M059J (cell line): Measurements from ENCODE around the gene ZNF407. TPM values are rescaled to one million over a fixed set of nuclear protein-coding genes. Genes with fewer than 3 reads are reported as not detected.

Experiments
- DNase-seq: peaks from one replicate; pipeline ENCODE4 v3.0.0-alpha.2; 2012; ENCODE audit warnings: low read depth
- total RNA-seq: library from RNA; depleted of rRNA; stranded (reverse); fragments of >200 nt; shearing (Covaris generic); gene quantifications from 2 replicates; pipeline ENCODE4 v1.2.3, GENCODE V29; 2014

The ZNF407 gene
- total RNA-seq, 1 experiment from 2014 or later: 5.9 TPM

DNA sequence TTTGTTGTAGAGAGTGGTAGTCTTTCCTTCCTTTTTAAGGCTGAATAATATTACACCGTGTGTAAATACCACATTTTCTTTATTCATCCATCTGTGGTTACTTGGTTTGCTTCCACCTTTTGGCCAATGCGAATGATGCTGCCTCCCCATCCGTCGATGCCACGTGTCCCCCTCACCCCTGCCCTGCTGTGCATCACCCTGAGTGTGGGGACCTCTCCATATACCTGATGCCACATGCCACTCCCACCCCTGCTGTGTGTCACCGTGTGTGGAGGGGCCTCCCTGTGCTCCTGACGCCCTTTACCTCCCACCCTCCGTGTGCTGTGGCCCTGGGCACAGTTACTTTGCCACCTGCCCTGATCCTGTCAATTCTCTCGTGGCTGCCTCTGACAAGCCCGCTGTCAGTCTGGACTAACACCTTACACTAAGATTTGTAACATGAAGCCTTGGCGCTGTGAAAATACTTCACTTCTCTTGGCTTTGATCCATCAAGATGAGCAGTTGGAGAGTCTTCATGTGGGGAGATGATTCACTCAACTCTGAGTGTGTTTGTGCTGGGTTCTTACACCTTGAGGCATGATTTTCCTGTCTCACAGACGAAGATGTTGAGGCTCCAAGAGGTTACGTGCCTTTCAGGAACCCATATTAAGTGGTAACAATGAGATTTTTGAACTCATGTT, 234.0 kb downstream of the ZNF407 start:
- DNase-seq: peak; percentile 47

DNA sequence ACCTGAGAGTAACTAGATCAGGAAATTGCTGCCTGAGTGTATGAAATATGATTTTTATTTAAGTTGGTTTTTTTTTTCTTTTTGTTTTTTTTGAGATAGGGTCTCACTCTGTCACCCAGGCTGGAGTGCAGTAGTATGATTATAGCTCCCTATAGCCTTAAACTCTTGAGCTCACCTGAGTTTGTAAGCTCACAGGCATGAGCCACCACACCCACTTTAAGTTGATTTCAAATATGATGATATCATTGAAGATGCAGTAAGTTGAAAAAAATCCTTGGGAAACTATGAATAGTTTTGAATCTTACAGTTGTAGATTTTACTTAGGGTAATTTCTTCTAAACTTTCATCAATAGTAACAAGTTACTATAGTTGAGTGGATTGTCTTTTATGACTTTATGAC, 234.7 kb downstream of the ZNF407 start:
- no peak for DNase-seq

DNA sequence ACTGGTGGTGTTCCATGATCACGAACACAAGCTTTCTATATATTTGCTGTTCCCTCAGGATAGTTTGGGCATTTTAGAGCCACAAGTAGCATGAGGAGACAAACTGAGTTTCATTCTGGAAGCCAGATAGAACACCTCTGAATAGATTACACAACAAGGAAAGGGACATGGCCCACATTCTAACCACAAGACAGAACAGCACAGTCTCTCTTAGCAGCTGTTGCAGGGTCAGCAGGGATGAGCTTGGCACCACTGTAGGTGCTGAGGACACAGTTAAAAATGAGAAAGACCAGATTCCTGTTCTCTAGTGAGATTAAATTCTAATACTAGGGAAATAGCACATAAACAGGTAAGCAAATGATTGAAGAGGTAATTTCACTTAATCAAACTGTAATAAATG, 235.3 kb downstream of the ZNF407 start:
- DNase-seq: no peak

DNA sequence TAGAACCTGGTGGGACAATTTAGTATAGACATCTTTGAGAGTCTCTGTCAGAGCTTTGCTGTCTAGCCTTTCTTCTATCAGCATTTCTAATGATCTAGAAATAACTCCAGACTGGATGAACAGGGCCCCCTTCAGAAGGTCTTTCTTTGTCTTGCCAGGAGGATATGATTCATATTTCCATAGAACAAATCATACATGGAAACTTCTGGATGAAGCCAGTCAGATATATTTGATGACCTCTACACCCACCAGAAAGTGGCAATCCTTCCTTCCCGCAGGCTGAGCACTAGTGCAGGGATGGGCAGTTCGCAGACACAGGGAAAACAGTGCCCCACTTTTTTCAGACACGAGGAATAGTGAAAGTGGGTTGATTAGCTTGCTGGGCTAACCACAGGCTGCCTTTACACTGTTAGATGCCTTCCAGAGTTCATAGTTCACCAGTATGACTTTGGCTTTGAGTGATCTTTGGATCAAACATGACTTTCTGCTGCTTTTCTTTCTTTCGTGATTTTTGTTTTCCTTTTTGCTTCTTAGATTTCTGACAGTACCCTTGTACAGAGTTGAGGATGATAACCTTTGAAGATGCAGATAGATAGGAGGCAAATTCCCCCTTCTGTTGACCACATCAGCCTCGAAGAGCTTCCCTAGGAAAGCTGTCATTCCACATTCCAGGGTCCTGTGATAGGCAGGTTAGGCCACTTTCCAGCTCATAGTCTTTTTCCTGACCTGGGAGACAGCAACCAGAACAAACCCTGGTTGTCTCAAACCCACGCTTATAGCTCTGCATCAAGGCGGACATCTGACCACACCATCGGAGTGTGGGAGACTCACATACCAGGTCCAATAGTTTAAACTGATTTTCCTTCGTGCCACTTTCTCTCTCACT, 237.0 kb downstream of the ZNF407 start:
- no peak for DNase-seq

DNA sequence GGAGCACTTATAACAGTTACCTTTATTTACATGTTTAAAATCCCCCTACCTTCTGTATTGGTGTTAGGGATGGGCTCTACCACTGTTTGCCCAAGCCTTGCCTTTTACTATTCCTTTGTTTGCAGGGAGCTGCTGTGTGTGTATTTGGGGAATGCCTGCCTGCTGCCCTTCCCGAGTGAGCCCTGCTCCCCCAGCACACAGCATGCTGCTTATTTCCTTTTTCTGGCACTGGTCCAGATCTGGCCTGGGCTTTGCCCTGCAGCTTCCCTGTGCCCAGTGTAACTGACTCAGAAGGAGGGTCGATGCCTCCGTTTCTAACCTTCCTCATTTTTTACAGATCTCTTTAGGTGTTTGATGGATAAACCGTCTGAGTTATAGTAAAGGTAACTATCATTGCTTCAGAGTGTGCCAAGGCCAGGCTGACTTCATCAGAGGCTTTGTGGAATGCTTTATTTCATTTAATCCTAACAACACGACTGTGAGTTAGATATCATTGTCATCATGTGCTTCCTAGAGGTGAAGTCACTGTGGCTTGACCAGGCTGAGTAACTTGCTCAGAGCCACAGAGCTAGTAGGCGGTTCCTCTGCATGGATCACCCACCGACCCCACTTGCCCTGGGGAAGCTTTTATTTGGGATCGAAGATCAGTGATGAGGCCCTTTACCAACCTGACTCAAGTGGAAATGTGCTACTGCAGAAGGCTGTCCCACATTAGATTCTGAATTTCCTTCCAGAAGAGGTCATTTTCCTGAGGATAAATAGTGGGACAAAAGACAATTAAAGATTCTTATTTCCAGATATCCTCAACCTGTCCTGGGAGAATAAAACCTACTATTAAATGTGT, 238.8 kb downstream of the ZNF407 start:
- peak; percentile 49 for DNase-seq

DNA sequence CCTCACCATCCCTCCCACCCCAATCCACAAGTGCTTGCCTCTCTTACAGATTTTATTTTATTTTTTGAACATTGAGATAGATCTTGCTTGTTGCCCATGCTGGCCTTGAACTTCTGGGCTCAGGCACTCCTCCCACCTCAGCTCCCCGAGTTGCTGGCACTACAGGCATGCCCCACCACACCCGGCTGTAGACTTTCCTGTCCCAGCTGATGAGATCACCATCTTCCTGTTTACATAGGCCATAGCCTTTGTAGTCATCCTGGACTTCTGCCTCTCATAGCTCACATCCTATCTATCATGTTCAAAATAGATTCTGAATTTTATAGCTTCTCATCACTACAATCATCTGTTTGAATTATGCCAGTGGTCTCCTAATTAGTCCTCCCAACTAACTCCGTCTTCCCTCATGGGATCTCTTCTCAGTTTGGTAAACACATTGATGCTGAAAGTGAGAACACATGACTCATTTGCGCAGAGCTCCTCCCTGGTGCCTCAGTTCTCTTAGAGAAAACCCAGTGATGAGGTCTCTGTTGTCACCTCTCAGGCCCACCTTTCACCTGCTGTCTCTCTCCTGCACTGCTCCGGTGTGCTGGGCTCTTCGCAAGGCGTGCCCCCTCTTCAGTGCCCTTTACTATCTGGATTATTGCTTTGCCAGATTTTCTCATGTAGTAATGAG, 243.0 kb downstream of the ZNF407 start:
- DNase-seq: peak; percentile 82

DNA sequence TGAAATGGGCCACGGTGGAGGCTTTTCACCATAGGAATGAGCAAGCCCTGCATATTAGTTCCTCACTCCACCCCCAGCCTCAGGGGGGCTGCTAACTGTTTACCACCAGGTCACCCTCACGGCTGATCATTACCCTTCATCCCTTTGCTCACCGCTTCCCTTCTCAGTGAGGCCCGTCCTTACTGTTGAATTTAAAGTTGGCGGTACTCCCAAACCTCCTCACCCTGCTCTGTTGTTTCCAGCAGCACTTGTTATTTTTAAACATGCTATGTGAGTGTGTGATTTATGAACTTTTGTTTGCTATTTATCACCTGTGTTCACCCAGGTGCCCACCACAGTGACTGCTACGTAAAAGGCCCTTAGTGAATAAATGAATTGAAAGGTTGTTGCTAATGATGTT, 243.6 kb downstream of the ZNF407 start:
- DNase-seq: no peak

DNA sequence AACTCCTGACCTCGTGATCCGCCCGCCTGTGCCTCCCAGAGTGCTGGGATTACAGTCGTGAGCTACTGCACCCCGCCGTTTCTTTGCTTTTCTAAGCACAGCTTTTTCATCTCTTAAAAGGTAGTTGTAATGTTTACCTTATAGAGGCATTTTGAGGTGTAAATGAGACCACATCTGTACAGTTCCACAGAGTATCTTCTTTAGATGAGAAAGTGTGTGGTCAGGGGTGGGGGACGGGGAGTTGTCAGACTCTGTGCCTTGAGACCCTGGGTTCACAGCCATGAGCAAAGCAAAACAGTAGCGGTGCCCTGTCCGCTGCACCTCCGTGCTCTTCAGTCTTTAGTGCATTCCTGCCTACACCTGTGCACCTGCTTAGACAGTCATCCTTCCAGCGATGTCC, 251.6 kb downstream of the ZNF407 start:
- no peak for DNase-seq

DNA sequence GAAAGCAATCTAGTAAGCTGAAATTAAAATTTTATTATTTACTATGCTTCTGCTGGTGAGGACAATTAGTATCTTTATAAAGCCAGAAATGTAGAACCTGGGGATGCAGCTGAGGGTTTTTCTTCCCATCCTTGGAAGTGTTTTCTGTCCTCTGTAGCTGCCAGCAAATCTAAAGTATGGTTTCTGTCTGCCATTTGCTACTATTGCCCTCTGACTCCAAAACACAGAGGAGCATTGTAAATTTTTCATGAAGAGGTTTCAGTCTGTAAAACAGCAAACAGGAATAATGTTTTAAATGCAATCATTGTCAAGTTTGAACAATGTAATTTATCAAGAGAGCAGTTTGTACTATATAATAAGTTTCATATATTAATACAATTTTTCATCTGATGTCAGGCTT, 258.8 kb downstream of the ZNF407 start:
- DNase-seq: no peak

DNA sequence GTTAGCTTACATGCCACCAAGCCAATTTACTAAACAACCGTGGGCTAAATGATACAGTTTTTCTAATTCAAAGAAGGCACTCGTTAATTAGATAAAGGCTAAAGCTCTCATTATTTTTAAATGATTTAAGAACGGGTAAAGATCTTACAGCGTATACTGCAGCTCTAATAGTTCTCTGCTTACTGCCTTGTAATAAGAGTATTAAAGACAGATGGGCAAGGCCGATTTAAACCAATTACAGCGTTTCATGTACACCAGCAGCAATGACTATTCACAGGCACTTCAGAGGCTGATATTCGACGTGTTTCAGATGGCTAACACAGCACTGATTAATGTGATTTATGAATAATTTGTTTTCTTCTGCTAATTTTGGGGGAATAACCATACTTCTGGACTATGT, 259.3 kb downstream of the ZNF407 start:
- no peak for DNase-seq

DNA sequence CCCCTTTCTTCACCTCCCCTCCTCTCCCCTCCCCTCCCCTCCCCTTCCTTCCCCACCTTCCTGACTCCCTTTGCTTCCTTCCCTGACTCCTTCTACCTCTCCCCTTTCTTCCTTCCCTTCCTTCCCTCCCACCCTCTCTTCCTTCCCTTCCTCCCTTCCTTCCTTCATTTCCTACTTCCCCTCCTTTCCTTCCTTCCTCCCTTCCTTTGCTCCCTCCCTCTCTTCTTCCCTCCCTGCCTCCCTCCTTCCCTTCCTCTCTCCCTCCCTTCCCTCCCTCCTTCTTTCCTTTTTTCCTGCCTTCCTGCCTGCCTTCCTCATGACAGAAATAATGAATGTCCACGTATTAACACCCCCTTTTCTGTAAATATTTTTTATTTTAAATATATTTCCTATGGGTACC, 260.2 kb downstream of the ZNF407 start:
- DNase-seq: no peak

DNA sequence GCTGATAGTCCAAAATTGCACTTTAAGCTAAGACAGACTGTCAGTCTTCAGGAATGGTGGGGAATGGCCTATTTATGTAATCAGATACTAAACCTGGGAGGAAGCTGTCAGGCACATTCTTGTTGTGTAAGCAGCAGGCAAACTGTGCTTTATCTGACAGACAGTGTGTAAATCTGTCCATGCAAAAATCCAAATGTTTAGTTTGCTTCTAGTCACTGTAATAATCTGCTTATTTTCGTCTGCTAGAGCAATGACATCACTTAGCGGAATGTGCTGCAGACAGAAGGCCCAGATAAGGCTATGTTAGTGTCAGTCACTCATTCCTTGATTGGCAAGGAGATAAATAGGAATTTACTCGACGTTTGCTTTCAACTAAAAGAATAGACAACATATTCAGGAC, 263.5 kb downstream of the ZNF407 start:
- DNase-seq: peak; percentile 7

DNA sequence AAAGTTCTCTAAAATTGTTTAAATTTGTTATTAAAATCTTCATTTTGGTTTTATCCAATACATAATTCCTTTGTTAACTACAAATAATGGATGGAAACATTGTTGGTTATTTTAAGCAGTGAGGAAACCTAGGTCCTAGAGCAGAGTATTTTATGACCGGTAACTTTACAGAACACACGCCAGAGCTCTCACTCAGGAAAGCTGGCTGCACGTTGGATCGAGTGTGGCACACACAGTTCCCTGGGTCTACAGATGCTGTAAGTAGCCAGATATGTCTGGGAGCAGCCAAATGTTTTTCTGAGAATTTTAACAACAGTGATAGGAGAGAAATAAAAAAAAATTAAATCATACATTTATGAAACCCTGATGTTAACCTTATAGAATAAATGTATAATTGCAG, 264.4 kb downstream of the ZNF407 start:
- DNase-seq: no peak

DNA sequence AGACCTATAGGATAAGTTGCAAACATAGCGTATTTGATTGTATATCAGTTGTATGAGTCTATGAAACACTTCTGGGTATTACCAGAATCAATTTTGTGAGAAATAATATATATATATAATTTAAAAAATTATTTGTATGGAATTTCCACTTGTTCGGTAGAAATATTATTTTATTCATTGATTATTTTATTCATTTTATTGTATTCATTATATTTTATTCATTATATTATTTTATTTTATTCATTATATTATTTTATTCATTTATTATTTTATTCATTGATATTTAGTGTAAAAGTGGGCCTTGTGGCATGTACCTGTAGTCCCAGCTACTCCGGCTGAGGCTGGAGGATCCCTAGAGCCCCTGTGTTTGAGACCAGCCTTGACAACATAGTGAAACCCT, 268.9 kb downstream of the ZNF407 start:
- DNase-seq: no peak

DNA sequence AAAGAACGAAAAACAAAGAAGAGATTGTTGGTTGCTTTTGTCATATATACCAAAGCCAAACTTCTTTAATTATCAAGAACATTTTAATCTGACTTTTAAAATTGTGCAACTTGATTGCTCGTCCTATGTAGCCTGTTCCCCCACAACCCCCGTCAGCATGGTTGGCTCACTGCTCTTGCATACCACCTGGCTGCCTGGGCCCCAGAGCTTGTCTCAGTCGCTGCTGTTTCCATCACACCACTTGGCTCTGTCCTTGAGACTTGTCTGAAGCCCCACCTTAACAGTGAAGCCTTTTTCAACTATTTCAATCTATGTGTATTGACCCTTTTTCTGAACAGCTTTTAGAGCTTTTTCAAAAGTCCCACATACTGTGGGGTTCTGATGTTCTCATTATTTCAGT, 270.8 kb downstream of the ZNF407 start:
- DNase-seq: no peak

DNA sequence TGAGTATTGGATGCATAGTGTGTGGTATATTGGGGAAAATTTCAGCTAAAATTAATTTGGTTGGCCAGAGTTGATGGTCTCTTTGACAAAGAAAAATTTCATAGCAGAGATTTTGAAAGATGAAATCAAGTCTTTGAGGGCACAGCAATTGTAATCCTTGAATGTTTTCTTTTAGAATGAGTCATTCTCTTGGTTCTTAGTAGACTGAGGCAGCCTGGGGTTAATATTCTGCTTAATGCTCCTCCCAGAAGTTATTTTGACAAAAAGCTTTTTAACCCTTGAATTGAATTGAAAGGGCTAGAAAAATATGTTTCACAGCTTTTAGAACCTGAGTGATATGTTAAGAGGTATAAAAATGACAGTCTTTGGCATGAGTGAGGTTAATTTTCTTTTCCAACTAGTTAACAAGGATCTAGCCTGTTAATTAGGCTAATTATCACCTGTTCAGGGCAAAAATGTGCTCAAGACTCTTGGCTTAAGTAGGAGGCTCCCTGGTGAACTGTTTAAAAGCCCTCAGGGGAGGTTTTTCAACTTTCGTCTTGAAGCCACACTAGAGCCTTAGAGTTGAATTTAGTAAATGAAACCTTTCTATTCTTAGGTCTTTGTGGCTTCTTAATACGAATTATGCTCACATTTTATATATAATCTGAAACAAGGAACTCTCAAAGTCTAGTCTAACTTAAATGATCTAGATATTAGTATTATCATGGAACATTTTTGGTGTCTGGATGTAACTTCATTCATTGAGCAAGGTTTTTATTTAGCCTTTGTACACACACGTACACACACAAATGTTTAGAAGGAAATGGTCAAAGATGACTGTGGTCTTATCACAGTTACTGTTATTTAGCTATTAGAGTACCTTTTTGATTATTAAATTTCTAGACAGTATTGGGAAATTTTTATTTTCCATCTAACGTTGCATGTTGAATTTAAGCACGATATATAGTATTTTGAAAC, 272.5 kb downstream of the ZNF407 start:
- DNase-seq: peak; percentile 5

DNA sequence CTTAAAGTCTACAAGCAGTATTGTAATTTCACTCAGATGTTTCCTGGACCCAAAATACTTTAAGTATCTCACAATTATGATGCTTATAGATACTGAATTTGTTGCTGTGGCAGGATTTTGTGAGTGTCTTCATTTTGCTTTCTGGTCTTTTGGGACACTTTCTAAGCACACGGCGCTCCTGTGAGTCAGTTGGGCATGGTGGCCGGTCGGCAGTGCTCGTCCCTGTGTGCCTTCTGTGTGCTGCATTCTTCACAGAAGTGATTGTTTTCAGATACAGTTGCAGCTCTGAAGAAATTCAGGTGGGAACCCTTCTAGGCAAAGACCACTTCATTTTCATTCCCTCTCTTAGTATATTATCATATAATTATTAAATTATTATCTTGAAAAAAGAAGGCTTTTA, 273.3 kb downstream of the ZNF407 start:
- DNase-seq: no peak

DNA sequence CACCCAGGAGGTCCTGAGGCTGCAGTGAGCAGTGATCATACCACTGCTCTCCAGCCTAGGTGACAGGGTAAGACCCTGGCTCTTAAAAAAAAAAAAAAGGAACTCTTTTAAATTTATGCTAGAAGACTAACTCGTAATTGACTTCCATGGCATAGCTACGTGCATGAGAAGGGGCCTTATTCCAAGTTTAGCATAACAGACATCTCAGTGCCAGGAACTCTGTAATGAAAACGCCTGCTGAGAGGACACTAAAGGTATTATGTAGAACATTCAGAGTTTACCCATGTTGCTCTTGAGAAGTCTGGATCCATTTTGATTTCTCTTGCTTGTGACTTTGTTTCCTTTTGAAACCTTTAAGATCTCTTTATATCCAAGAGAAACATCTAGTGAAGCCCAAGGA, 276.0 kb downstream of the ZNF407 start:
- DNase-seq: no peak

DNA sequence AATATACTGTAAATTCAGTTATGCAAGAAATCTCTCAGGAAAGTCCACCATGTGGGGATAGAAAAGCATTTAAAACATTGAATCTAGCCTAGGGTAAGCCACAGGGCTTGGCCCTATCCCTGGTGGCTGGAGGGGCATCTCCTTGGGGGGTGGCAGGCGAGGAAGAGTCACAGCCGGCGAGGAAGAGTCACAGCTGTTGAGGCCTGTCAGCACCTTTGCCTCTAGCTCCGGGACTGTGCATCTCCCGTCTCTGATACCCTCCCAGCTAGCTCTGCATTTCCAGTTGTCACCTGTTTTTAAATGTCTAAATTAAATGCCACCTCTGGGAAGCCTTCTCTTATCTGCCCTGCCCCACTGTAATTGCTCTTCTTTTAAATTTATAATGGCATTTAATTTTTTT, 276.7 kb downstream of the ZNF407 start:
- no peak for DNase-seq

DNA sequence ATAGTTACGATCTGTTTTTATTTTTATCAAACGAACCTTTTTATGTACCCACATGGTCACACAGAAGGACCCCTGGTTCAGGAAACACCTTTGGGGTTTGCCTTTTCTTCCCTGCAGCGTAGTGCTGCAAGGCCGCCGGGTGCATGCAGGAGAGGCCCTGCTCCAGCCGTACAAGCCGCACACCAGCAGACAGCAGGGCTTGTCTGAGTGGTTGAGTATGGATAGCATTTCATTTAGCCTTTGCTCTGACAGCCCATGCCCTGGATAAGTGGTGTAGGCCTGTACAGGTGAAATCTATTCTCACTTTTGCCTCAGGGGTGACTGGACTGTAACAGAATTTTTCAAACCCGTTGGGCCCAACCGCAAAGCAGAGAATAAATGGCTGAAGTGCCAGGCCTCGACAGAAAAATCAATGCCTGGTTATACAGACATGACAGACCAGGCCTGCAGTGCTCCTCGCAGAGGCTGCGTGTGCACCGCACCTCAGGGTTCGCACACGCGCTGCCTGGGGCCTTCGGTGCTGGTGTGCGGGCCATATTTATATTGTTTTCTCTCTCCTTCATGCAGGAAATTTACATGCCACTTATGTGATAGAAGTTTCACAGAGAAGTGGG, 279.1 kb downstream of the ZNF407 start:
- DNase-seq: no peak
